K562 (cell line): ENCODE measurements around the gene TMEM245. TPM values are rescaled to one million over a fixed set of nuclear protein-coding genes. Genes with fewer than 3 reads are reported as not detected.

Source experiments
- ATAC-seq: fragments of 200-7000 bp; cut with Tn5 transposase; 3 replicates; pipeline ENCODE4 v1.9.1; 2020; ENCODE audit warnings: moderate library complexity
- BruUV-seq: library from RNA; stranded (reverse); fragments of 400-500 nt; replicated peaks from 2 replicates; lab custom pipeline; 2021; lab: Mats Ljungman, UMichigan
- CTCF ChIA-PET: fragments of 300-600 bp; formaldehyde crosslinking; extraction: SDS; loops from one replicate; lab custom pipeline; 2021; ENCODE audit warnings: low intra/inter-chr PET ratio; lab: Yijun Ruan, JAX
- POLR2A ChIA-PET: fragments of 300-600, 350-650 bp; sonication (Branson Sonifier 250); formaldehyde crosslinking; extraction: SDS; loops from one replicate; lab custom pipeline; 2021; ENCODE audit warnings: antibody characterized with exemption, inconsistent platforms; lab: Yijun Ruan, JAX
- DNase-seq, 4 experiments: peaks; one replicate each; pipeline versions ENCODE4 v3.0.0 to v3.0.0-alpha.2; 2011 to 2018; ENCODE audit warnings: low spot score in 3 of 4, mixed read lengths in 3 of 4; ENCODE audit errors: extremely low read depth in 1 of 4
- FAIRE-seq: peaks from 2 replicates; lab custom pipeline; 2011; peaks lifted over from hg19 to GRCh38; lab: Jason Lieb, UNC
- H2AFZ ChIP-seq: 2 replicates; pipeline ENCODE4 v1.6.0; 2011; ENCODE audit warnings: low read depth, low read length, control low read depth, inconsistent platforms
- H3K27ac ChIP-seq: fragments of 200-600 bp; 3 replicates; pipeline ENCODE4 v1.8.0; 2011; ENCODE audit warnings: low read depth, mild to moderate bottlenecking, control low read depth, inconsistent platforms, low read length, moderate library complexity, mixed read lengths; ENCODE audit errors: extremely low read depth
- H3K27me3 ChIP-seq, 2 experiments: fragments of 300-600 bp in 1 of 2; 2 replicates in 1 of 2; 3 replicates in 1 of 2; pipeline versions ENCODE4 v1.6.0 to v1.8.0; 2011; ENCODE audit warnings: inconsistent platforms in 2 of 2, low read length in 2 of 2, mild to moderate bottlenecking in 1 of 2, mixed read lengths in 1 of 2, moderate library complexity in 1 of 2; ENCODE audit not compliant: control insufficient read depth in 2 of 2, insufficient read depth in 2 of 2
- H3K36me3 ChIP-seq: fragments of 300-600 bp; 3 replicates; pipeline ENCODE4 v1.8.0; 2011; ENCODE audit warnings: mild to moderate bottlenecking, low read length, inconsistent platforms; ENCODE audit not compliant: control insufficient read depth, insufficient read depth
- H3K4me1 ChIP-seq, 2 experiments: fragments of 200-600 bp in 1 of 2; replicated peaks in 1 of 2; 2 replicates in 1 of 2; 3 replicates in 1 of 2; pipeline versions ENCODE4 v1.5.1 to v1.8.0; 2011; ENCODE audit warnings: inconsistent platforms in 2 of 2, low read length in 2 of 2, mild to moderate bottlenecking in 1 of 2, mixed read lengths in 1 of 2, moderate library complexity in 1 of 2; ENCODE audit not compliant: control insufficient read depth in 2 of 2, insufficient read depth in 2 of 2
- H3K4me2 ChIP-seq: 2 replicates; pipeline ENCODE4 v1.6.1; 2011; ENCODE audit warnings: low read length, control low read depth, inconsistent platforms, mixed read lengths; ENCODE audit not compliant: insufficient read depth
- H3K4me3 ChIP-seq: fragments of 200-600 bp; sonication (generic), shearing (Covaris generic); 2 replicates; pipeline ENCODE4 v1.5.1; 2016; ENCODE audit warnings: control low read depth, inconsistent platforms
- H3K79me2 ChIP-seq: fragments of 200-600 bp; 3 replicates; pipeline ENCODE4 v1.8.0; 2011; ENCODE audit warnings: low read length, inconsistent platforms; ENCODE audit not compliant: control insufficient read depth, insufficient read depth
- H3K9ac ChIP-seq, 2 experiments: 2 replicates each; pipeline versions ENCODE4 v1.6.0 to v1.6.1; 2011; ENCODE audit warnings: low read depth in 2 of 2, low read length in 2 of 2, control low read depth in 1 of 2, inconsistent platforms in 1 of 2, mild to moderate bottlenecking in 1 of 2, mixed read lengths in 1 of 2; ENCODE audit not compliant: insufficient read depth in 1 of 2
- H3K9me1 ChIP-seq: one replicate; pipeline ENCODE4 v1.6.0; 2011; ENCODE audit warnings: inconsistent platforms, mild to moderate bottlenecking, low read length, moderate library complexity; ENCODE audit not compliant: control insufficient read depth, insufficient read depth
- H3K9me3 ChIP-seq: replicated peaks from 2 replicates; pipeline ENCODE4 v1.5.1; 2011; ENCODE audit warnings: low read depth, low read length, inconsistent platforms; ENCODE audit not compliant: control insufficient read depth, insufficient read depth
- H4K20me1 ChIP-seq: replicated peaks from 2 replicates; pipeline ENCODE4 v1.6.1; 2011; ENCODE audit warnings: low read length, inconsistent platforms, mixed read lengths; ENCODE audit not compliant: control insufficient read depth, insufficient read depth
- CREM ChIP-seq: IDR thresholded peaks from 2 replicates; pipeline ENCODE4 v1.6.1; 2014; ENCODE audit warnings: antibody characterized with exemption, low read depth
- EP400 ChIP-seq: fragments of 450-650 bp; IDR thresholded peaks from 2 replicates; pipeline ENCODE4 v1.6.1; 2017; ENCODE audit warnings: antibody characterized with exemption, mild to moderate bottlenecking, moderate library complexity
- HEY1 ChIP-seq: fragments of 250-450 bp; sonication (Bioruptor Pico); IDR thresholded peaks from 2 replicates; pipeline ENCODE4 v1.5.0; 2020; ENCODE audit warnings: mild to moderate bottlenecking, moderate library complexity, borderline replicate concordance
- HNRNPLL ChIP-seq: fragments of 200-400 bp; formaldehyde crosslinking; IDR thresholded peaks from 2 replicates; pipeline ENCODE4 v1.6.1; 2017; ENCODE audit warnings: low read length, low read depth, mild to moderate bottlenecking; ENCODE audit not compliant: poor library complexity, severe bottlenecking
- L3MBTL2 ChIP-seq: fragments of 450-650 bp; IDR thresholded peaks from 2 replicates; pipeline ENCODE4 v1.6.1; 2016; ENCODE audit warnings: mild to moderate bottlenecking, moderate library complexity
- LCOR ChIP-seq: sonication (generic); formaldehyde crosslinking; IDR thresholded peaks from 2 replicates; pipeline ENCODE4 v1.8.0; 2022; ENCODE audit warnings: mild to moderate bottlenecking, missing genetic modification reagents
- RCOR1 ChIP-seq, 2 experiments: IDR thresholded peaks; 2 replicates each; pipeline ENCODE4 v1.6.1; 2012; ENCODE audit warnings: low read depth in 2 of 2, low read length in 2 of 2, borderline replicate concordance in 1 of 2, improper control_type of control experiment in 1 of 2
- ZNF12 ChIP-seq: sonication (generic); formaldehyde crosslinking; IDR thresholded peaks from 2 replicates; pipeline ENCODE4 v1.4.0; 2020; ENCODE audit warnings: mild to moderate bottlenecking, missing genetic modification reagents
- ZNF311 ChIP-seq: fragments of 250-450 bp; sonication (Bioruptor Pico); IDR thresholded peaks from 2 replicates; pipeline ENCODE4 v1.4.0; 2020; ENCODE audit warnings: mild to moderate bottlenecking, moderate library complexity
- WGBS: fragments of 100-300 bp; shearing (Covaris generic); methylation state at CpG from one replicate; pipeline ENCODE4 v1.1.6; 2016; ENCODE audit warnings: low coverage, mixed read lengths; ENCODE audit not compliant: insufficient coverage; ENCODE audit errors: missing lambda C conversion rate; 5-methylcytosine and 5-hydroxymethylcytosine counted together
- in situ Hi-C: fragments of 300-500 bp; cut with MboI; formaldehyde crosslinking; loops from 4 replicates; pipeline ENCODE4 v1.15.0; 2018; ENCODE audit warnings: inconsistent platforms, mixed read lengths
- intact Hi-C: fragments of 100-400 bp; cut with micrococcal nuclease; formaldehyde crosslinking; loops from 2 replicates; pipeline ENCODE4 v1.14.2; 2022
- polyA plus RNA-seq, 8 experiments: library from polyadenylated mRNA; depleted of rRNA in 4 of 8; stranded (reverse) in 5 of 8; unstranded in 3 of 8; fragments of >200 nt; fragmentation: Nextera tagmentation in 2 of 8; fragmentation: Illumina TruSeq in 1 of 8; extraction: Ambion mirVana in 2 of 8; extraction: Trizol in 1 of 8; gene quantifications; 2 replicates each; pipeline versions ENCODE4 v1.2.1 to v1.2.3, GENCODE V29; 2011 to 2014; ENCODE audit warnings: inconsistent platforms in 1 of 8, missing spikeins in 1 of 8
- total RNA-seq, 7 experiments: library from RNA; depleted of rRNA in 6 of 7; stranded (reverse); fragments of >200 nt in 6 of 7; fragmentation: Illumina TruSeq in 2 of 7; extraction: Trizol in 2 of 7; gene quantifications; 2 replicates each; pipeline versions ENCODE4 v1.2.1 to v1.2.3, GENCODE V29; 2011 to 2021; ENCODE audit warnings: low replicate concordance in 1 of 7
- TF ChIP-seq, protein P1 (sequence below), 2 experiments: fragments of 450-650 bp; formaldehyde crosslinking in 1 of 2; IDR thresholded peaks; 2 replicates each; pipeline versions ENCODE4 v1.4.0 to v1.6.1; 2014 to 2020; ENCODE audit warnings: mild to moderate bottlenecking in 2 of 2, borderline replicate concordance in 1 of 2, low read depth in 1 of 2

The TMEM245 gene
- total and polyA plus RNA-seq, 9 of the 15 experiments (the other 6 are each of a cell fraction or from before 2014, with no cell fraction given): 8.5 to 43.2 (median 24.3) TPM

- ATAC-seq (peak; percentile 97), FAIRE-seq (peak; percentile 91), DNase-seq (peak; percentile 72 to 89 (median 80))
- H3K79me2 ChIP-seq: no peaks in the 10 kb centered on the region
- no TSS peak for BruUV-seq
- H3K4me1 ChIP-seq: peaks cover 13 to 15% of the 10 kb centered on the region in 2 experiments; a peak in 4 of 5 replicates
- intact Hi-C loops (loop anchor here (1.0 kb wide), 1 partner anchor 24 kb away; no protein-coding TSS in a partner anchor), in situ Hi-C loops (no loop called here)
- peak overlapping the region in 1 of 2 experiments; percentile 31; a peak in 1 of 4 replicates for H3K9ac ChIP-seq
- peak overlapping the region; percentile 19; the same call in 1 of the 2 replicates for H3K4me2 ChIP-seq
- H3K27ac ChIP-seq: peak overlapping the region; percentile 40; the same call in 2 of the 3 replicates
- H2AFZ ChIP-seq: peak overlapping the region; percentile 94
- CTCF ChIA-PET: no interaction called here
- POLR2A ChIA-PET: interaction anchor here (0.9 to 1.6 kb wide), 4 partner anchors 8 to 16 kb away, joined by 3 to 5 read pairs (median 3); no protein-coding TSS in a partner anchor
- no peaks in the 10 kb centered on the region for H3K36me3 ChIP-seq
- H3K27me3 ChIP-seq: no peaks in the 10 kb centered on the region
- H3K4me3 ChIP-seq: no peak overlapping the region
- H4K20me1 ChIP-seq: no peaks in the 10 kb centered on the region
- H3K9me1 ChIP-seq: no peaks in the 10 kb centered on the region
- H3K9me3 ChIP-seq: no peaks in the 10 kb centered on the region
- 31% methylated on average over 5 of the region's 5 CpGs for WGBS
- peak in 1 of 2 experiments; percentile 79; a peak in 2 of 4 replicates for TF ChIP-seq RCOR1 (IDR thresholded peaks at IDR 0.05; ENCODE audit: borderline replicate concordance in 1 of 2, low read depth in 2 of 2, low read length in 2 of 2)
- TF ChIP-seq, protein P1, sequence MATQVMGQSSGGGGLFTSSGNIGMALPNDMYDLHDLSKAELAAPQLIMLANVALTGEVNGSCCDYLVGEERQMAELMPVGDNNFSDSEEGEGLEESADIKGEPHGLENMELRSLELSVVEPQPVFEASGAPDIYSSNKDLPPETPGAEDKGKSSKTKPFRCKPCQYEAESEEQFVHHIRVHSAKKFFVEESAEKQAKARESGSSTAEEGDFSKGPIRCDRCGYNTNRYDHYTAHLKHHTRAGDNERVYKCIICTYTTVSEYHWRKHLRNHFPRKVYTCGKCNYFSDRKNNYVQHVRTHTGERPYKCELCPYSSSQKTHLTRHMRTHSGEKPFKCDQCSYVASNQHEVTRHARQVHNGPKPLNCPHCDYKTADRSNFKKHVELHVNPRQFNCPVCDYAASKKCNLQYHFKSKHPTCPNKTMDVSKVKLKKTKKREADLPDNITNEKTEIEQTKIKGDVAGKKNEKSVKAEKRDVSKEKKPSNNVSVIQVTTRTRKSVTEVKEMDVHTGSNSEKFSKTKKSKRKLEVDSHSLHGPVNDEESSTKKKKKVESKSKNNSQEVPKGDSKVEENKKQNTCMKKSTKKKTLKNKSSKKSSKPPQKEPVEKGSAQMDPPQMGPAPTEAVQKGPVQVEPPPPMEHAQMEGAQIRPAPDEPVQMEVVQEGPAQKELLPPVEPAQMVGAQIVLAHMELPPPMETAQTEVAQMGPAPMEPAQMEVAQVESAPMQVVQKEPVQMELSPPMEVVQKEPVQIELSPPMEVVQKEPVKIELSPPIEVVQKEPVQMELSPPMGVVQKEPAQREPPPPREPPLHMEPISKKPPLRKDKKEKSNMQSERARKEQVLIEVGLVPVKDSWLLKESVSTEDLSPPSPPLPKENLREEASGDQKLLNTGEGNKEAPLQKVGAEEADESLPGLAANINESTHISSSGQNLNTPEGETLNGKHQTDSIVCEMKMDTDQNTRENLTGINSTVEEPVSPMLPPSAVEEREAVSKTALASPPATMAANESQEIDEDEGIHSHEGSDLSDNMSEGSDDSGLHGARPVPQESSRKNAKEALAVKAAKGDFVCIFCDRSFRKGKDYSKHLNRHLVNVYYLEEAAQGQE (IDR thresholded peaks at IDR 0.05; ENCODE audit: borderline replicate concordance): no peak; the same call in 1 of the 2 replicates
- TF ChIP-seq, protein P1 (CRISPR knock-in tag; IDR thresholded peaks at IDR 0.05; ENCODE audit: low read depth): no peak
- TF ChIP-seq HNRNPLL: no peak
- 0 out of 2 replicates have a peak, but pooled peaks have one; percentile 11 for TF ChIP-seq ZNF311 (CRISPR knock-in tag)
- 0 out of 2 replicates have a peak, but pooled peaks have one; percentile 58 for TF ChIP-seq HEY1
- peak; percentile 36; the same call in 1 of the 2 replicates for TF ChIP-seq EP400
- TF ChIP-seq ZNF12 (CRISPR knock-in tag): 0 out of 2 replicates have a peak, but pooled peaks have one; percentile 33
- TF ChIP-seq L3MBTL2: no peak; the same call in 1 of the 2 replicates
- TF ChIP-seq LCOR (CRISPR knock-in tag): 0 out of 2 replicates have a peak, but pooled peaks have one; percentile 17
- TF ChIP-seq CREM: peak; percentile 54; the same call in 1 of the 2 replicates
Measured at GRCh38 chr9:109143881-109144562, 24.3 kb upstream of the TMEM245 start.
